ENCODE results near the gene EFCAB9.
"Not testable (repeated sequence)": the region's sequence is repeated elsewhere in the genome, so short reads cannot be mapped to it uniquely, and the experiment has no call there.

Gene EFCAB9

DNA sequence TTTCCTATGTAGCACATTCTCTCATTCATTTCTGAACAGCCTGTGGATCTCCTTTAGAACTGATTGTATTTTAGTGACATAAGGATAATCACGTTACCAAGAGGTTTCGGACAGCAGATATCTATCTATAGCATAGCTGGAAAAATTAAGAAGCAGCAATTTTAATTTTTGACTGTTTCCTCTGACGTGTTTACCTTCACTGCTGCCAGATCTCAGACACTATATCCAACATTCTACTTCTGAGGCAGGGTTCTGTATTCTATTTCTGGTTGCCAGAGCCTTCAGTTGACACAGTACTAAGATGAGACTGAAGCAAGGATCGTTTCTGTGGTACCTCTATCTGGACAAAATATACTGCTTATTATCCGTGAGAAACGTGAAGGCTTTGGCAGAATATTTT, at the start of gene EFCAB9:
TSS of gene EFCAB9 (plus strand) at position 301 of the 400 bp plus-strand sequence. CDS start at position 302, 1 bp downstream.
- DNase-seq (ENCODE audit: low spot score), result no peak

DNA sequence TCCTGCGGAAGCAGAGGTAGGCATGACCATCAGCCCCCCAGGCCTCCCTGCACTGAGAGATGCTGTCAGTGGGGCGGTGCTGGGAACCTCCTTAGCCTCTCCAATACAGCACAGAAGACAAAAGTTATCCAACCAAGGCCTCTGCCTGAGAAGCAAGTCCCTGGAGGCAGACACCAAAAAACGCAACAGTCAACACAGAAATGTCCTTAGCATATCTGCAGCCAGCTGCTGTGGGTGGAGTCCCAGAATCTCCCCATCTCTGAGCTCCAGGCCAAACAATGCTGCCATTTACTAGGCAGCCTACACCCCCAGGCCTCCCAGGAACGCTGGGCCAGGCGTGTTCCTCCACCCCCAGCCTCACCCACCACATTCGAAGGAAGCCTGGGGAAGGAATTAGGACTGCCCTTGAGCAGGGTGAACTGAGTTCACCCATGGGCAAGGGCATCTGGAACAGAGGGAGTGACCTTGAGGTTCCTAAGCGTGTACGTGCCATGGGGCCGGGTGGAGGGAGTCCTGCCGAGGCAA, 49.6 kb upstream of the EFCAB9 start:
- DNase-seq (ENCODE audit: low spot score), result peak; percentile 52

DNA sequence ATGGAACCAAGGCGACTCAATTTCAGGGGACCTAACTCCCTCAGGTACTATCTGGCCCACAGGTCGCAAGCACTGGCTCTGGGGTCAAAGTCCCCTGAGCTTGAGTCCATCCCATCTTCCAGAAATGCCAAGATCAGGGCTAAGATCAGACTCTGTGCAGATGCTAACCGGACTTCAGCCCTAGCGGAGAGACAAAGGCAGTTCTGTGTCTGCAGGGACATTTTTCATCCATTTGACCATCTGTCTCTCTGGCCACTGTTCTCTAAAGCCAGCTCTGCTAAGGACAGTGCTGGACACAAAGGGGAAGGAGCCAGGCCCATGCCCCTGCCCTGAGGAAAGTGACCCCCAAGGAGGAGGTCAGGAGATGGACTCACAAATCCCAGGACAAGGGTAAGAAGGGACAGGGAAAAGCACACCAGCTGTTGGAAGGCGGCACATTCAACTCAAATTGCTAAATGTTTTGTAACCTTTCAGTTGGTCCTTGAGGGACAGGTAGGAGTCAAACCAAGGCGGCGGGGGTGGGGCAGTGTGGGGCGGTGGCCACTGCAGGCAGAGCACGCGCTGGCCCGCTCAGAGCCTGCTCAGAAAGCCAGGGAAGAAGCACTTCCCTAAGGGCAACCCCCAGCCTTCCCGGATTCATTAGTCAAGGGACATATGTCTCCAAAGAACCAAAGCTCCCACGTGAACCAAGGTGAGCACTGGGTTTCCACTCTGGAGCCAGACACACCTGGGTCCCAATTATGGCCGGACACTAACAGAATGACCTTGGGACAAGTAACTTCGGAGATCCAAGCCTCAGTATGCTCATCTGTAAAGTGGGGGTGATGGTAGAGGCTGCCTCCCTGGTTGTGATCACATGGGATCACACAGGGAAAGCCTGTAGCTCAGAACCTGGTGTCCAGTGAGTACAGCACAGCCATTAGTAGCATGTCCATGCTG, 48.8 kb upstream of the EFCAB9 start:
- DNase-seq (ENCODE audit: low spot score), result no peak

DNA sequence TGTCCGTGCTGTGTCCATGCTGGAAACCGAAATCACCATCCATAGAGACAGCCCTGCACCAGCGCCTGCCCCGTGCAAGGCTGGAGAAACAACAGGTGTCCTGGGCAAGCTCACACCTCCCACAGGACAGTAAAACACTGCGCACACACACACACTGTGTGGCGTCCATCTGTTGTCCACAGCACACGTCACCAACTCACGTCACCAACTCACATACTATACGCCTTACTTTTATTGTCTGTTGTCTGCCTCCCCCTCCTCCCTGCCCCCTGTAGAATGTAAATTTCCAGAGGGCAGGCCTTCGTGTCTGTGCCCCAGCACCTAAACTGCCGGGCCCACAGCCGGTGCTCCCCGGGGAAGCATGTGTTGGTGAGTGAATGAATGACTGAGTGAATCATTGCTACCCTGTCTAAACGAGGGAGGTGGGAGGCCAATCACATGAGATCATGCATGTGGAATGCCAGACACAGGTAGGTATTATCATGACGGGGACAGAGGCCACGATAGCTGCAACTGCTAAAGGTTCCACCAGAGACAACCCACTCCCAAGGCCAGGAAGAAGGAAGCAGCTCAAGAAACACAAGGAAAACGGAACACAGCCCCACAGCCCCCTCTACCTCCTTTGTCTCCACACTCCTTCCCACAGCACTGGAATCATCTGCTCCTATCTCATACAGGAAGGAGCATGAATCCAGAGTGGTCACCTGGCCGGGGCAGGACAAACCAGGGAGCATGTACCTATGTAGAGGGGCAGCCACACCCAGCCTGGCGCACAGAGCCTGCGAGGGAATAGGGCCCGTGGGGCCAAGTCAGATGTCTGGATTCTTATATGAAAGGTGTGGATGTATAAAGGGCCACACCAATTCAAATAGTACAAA, 47.9 kb upstream of the EFCAB9 start:
- DNase-seq (ENCODE audit: low spot score), result no peak

DNA sequence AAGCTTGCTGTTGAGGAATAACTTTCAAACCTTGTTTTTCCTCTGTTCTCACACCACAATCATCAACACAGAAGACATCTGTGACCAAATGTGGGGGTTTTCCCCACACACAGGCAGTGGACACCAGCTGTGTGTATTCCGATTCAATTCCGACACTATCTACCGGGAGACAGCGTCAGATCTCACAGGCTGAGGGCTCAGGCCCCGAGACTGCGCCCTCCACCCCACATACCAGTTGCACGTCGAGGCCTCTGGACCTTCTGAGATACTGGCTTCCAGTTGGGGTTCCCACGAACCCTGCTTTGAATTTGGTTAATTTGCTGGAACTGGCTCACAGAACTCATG, 47.3 kb upstream of the EFCAB9 start:
- no peak for DNase-seq (ENCODE audit: low spot score)

DNA sequence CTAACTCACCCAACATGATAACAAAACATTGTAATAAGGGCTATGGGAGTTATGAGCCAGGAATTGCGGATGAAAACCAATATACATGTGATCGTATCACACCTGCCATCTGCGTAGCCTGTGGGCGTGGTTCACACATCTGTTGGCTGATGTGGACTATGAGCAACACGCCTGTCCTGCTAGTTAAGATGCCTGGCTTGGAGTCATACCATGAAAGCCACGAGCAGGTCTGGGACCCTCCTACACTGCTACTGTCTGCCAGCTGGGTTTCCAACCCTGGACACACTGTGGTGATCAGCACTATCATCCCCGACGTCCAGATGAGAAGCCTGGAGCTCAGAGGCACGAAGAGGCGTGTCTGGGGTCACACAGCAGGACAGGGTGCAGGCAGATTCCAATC, 46.1 kb upstream of the EFCAB9 start:
- DNase-seq (ENCODE audit: low spot score), result no peak

DNA sequence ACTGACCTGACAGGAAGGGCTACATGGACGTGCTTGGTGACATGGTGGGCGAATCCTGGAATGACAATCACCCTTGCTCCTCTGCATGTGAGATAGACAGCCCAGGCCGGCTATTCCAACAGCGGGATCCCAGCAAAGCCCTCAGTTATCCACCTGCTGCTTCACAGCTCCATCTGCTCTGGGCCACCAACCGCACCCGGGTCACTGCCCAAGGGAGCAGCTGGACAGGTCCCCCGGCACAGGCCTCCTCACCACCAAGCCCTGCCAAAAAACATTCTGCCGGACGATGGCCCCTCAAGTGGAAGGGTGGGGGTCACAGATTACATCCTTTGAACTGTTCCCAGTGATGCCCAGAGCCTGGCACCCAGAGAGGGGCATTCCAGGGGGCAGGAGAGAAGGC, 45.6 kb upstream of the EFCAB9 start:
- no peak for DNase-seq (ENCODE audit: low spot score)

DNA sequence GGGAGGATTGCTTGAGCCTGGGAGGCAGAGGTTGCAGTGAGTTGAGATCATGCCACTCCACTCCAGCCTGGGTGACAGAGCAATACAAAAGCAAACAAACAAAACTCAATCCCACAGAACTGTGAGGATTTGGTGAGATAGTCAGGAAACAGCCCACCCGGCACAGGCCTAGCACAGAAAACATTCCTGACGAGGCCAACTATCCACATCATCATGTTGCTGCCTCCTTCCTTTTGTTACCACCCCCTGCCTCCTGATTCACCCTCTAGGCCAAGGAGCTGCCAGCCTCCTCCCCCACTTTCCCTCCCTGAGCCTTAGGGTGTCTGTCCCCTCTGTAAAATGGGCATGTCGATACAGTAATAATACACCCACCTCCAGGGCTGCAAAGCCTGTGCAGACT, 44.9 kb upstream of the EFCAB9 start:
- peak; percentile 65 for DNase-seq (ENCODE audit: low spot score)

DNA sequence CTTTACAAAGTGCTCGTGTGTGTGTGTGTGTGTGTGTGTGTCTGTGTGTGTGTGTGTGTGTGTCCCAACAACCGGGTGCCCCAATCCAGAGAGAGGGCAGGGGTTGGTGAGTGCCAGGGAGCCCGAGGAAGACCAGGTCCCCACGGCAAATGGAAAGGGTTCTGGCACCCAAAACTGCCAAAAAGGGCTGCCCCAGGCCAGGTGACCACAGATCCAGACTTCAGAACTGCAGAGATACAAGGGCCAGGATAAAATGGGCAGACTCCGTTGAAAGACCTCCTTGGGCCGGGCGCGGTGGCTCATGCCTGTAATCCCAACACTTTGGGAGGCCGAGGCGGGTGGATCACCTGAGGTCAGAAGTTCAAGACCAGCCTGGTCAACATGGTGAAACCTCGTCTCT, 44.5 kb upstream of the EFCAB9 start:
- not testable (repeated sequence) for DNase-seq (ENCODE audit: low spot score)

DNA sequence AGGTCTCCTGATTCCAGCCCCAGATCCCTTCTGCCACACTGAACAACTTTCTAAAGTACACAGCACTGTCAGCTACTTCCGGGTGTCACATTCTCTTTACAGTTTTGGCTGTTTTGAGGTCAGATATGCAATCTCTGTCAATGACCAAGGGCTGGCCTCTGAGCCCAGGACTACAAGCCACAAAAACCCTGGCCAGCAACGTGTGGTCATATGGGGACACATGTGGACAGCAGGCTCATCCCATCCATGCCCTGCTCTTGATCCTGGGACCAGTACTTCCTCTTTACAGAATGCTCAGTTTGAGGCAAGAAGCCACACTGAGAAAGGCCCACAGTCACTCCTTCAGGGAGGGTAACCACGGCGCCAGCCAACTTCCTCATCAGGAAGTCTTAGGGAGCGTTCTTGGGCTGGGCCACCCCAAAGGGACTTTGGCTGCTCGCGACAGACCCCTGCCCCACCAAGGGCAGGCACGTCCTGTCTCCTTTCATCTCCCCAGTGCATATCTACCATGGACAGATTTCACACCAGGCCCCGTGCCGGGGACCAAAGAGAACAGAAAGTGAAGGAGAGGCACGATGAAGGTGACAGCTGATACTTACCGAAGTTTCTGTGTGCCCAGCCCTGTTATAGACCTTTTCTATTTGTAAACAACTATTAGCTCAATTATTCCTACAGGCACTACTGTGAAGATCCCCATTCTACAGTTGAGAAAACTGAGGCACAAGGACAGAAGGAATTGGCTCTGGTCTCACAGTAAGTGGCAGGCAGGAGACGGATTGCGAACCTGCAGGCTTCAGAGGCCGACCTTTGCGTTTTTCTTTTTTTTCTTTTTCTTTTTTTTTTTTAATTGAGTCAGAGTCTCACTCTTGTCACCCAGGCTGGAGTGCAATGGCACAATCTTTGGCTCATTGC, 43.2 kb upstream of the EFCAB9 start:
- DNase-seq (ENCODE audit: low spot score), result no peak

DNA sequence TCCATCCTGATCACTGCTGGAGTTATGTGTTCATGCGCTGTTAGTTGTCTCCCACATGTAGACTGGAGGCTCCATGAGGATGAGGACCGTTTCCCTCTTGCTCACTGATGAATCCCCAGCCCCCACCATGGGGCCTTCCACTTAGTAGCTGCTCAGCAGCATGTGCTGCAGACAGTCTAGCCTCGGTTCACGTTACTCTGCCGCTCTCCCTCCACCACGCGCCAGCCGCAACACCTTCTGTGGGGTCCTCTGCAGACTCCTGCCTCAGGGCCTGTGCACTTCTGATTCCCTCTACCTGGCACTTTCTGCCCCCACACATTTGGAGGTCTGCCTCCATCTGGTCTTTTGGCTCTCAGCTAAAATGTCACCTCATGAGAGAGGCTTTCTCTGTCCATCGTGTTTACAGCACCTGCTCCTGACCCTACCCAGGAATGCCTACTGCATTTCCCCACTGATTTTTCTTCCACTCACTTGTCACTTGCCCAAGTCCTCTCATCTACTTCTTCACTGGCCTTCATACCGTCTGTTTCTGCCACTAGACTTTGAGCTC, 42.2 kb upstream of the EFCAB9 start:
- no peak for DNase-seq (ENCODE audit: low spot score)

DNA sequence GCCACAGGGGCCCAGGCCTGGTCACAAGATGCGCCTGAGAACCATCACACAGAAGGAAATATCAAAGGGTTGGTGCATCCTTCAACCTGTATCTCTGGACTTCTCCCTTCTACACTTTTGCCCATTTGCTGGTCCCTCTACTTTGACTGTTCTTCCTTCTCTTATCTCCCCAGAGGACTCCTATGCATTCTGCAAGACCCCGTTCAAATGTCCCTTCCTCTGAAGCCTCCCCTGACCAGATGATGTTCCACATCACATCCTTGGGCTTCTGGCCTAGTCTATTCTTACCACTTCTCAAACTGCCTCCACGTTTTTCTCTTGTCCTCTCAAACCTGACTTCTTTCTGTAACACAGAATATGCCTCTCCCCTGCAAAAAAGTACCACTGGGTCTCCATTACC, 40.3 kb upstream of the EFCAB9 start:
- no peak for DNase-seq (ENCODE audit: low spot score)

DNA sequence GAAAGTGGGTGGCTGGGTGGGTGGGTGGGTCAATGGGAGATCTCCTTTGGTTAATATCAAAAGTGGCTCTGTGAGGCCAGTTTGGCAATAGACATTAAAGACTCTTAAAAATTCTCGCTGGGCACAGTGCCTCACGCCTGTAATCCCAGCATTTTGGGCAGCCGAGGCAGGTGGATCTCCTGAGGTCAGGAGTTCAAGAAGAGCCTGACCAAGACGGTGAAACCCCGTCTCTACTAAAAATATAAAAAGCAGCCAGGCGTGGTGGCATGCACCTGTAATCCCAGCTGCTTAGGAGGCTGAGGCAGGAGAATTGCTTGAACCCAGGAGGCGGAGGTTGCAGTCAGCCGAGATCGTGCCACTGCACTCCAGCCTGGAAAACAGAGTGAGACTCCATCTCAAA, 38.9 kb upstream of the EFCAB9 start:
- DNase-seq (ENCODE audit: low spot score), result not testable (repeated sequence)

DNA sequence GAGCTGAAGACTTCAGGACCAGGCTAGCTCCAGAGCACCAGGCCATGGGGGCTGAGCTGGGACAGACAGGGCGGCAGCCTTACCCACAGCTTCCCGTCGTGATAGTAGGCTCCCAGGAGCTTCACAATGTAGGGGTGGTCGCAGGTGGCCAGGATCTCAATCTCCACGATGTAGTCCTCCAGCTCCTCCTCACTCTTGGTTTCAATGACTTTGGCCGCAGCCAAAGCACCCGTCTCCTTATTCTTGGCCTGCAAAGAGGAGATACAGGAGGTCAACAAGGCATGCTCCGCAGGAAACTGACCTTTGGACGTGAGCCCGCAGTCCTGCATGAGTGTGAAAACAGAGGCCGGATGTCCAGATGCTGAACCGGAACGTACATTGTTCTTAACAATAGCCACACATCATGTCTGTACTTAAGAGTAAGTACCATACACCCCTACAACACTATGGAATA, 37.4 kb upstream of the EFCAB9 start:
- no peak for DNase-seq (ENCODE audit: low spot score)

DNA sequence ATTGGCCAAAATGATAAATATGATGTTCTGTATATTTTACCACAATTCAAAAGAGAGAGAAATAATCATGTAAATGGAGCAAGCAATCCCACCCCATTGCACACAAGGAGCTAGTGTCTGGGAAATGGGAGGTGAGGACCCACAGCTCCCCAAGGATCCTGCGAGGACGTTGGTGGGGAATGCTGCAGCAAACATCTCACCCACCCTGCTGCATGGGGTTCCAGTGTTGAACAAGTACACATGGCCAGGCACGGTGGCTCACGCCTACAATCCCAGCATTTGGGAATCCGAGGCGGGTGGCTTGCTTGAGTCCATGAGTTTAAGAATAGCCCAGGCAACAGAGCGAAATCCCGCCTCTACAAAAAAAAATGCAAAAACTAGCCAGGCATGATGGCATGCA, 35.0 kb upstream of the EFCAB9 start:
- no peak for DNase-seq (ENCODE audit: low spot score)

DNA sequence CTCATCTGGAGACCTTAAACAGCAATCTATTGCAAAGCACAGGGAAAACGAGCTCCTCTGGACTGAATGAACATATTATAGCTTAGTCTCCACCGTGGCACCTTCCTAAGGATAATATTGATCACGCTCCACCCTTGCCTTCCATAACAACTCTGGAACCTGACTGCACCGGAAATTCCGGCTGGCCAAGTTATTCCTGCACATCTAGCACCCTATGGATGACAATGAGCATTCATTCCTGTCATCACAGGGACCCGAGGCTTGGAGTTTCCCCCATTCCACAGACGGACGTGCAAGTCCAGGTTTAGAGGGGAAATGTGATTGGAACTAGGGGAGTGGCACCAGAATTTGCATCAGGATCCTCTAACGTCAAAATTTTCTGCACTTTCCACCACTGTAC, 33.5 kb upstream of the EFCAB9 start:
- no peak for DNase-seq (ENCODE audit: low spot score)

DNA sequence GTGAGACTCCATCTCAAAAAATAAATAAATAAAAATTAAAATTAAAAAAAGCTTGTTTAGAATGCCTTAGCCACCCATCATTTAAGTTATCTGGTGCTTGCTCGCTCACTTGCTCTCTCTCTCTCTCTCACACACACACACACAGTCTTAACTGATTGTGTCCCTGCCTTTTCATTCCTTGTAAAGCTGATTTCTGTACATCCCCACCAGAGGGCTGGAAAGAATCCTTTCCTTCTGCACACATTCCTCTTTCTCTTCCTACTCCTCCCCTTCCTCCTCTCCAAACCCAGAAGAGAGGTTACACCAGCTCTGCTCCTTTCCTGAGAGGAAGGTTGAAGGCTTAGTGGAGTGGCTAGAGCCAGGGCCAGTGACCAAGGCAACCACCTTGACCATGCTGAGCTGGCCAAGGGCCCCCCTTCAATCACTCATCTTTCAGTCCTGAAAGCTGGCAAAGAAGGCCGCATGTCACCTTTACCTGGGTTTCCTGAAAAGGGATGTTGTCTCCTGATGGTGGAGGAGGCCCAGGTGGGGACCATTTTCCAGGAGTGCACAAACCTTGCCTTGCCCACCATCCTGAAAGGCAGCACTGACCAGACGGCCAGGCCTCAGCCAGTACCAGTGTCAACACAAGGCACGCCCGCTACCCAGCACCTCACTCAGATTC, 31.5 kb upstream of the EFCAB9 start:
- DNase-seq (ENCODE audit: low spot score), result no peak

DNA sequence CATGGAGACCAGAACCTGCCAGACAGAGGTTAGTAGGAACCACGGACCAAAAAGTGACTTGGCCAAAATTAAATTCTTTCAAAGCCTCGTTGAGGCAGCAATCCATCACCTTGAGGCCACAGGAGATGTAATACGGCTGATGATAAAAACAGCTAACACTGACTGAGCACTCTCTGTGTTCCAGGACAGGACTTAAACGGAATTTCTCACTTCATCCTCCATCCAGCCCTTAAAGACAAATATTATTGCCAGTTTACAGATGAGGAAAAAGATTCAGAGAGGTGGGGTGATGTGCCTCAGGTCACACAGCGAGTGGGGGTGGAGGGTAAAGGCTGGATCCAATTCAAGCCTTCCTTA, 31.0 kb upstream of the EFCAB9 start:
- no peak for DNase-seq (ENCODE audit: low spot score)

DNA sequence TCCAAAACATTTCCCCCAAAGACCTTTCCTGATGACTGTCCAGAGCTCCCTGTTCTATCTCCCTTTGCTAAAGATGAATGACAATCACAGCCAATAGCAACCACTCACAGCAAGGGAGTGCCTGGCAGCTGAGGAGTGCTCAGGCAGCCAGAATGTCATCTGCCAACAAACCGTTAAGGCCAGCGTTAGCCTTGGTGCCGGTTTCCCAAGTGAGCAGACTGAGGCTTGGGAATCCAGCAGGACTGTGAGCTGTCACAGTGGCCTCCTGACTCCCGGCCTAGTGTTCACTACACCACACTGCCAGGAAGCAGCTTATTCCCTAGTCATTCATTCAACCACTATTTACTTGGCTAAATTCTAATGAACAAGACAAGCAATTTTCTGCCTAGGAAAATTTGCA, 30.6 kb upstream of the EFCAB9 start:
- peak; percentile 60 for DNase-seq (ENCODE audit: low spot score)

DNA sequence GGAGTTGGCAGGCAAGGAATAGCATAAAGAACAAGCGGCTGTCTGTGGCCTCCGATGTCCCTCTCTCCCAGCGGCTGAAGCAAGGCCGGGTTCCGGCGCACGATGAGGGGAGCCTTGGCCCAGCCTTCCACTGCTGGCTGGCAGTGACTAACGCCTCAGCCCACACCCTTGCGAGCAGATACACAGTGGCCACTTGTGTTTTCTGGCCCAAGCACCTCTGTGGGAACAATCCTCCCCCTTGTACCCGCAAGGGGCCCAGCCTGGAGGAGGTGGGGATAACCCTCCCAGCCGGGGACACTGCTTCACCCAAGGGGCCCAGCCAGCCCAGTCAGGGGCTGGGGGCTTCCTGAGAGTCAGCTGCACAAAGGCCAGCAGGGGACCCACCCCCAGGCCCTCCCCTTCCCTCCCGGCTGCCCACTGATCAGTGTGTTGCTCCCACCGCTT, 29.2 kb upstream of the EFCAB9 start:
- peak; percentile 78 for DNase-seq (ENCODE audit: low spot score)

DNA sequence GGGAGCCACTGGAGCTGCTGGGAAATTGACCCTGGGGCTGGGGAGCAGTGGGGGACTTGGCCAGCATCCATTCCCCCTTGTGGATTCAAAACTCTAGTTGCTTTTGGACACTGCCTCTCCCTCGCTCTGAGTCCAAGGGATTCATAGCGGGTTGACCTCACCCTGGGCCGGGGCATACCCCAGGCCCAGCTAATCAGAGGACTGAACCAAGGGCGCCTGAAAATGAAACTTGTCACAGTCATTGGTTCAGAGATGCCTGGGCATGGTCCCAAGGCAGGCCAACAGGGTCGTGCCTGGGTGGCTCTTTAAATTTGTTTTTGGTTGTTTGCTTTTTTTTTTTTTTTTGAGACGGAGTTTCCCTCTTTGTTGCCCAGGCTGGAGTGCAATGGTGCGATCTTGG, 28.5 kb upstream of the EFCAB9 start:
- no peak for DNase-seq (ENCODE audit: low spot score)

Data from GM03348 (cell line).